Posterior vena cava (tissue), 2 donors: Measurements from ENCODE around the gene TLCD5. TPM values are rescaled to one million over a fixed set of nuclear protein-coding genes. Genes with fewer than 3 reads are reported as not detected.

ENCODE experiments used
- DNase-seq: peaks from one replicate; pipeline ENCODE4 v3.0.0-alpha.2; 2020; ENCODE audit warnings: low spot score
- intact Hi-C, 2 donors: fragments of 100-400 bp; cut with DNase I; formaldehyde crosslinking; loops; one replicate each; pipeline versions ENCODE4 v1.14.1 to v1.14.2; 2022 to 2023
- total RNA-seq, 2 donors: library from RNA; stranded (reverse); fragmentation: NEBNext Ultra II Directional; extraction: Animal tissue kit (Norgen Biotek cat#: 25700); gene quantifications; one replicate each; pipeline ENCODE4 v1.2.1, GENCODE V29; 2021
- donor health status: DM: yes; HTN: yes; CAD: no.
- donor health status: DM: yes; HTN: yes; CAD: no.

The TLCD5 gene
- total RNA-seq, 2 donors from 2014 or later = 4.9 to 6.0 TPM

GRCh38 chr11:120304526-120304925, 20.6 kb upstream of the TLCD5 start:
- intact Hi-C loops = loop anchor here in 1 of 2 donors (5.0 kb wide), 1 partner anchor 72 kb away; no protein-coding TSS in a partner anchor
- no peak for DNase-seq

DNA sequence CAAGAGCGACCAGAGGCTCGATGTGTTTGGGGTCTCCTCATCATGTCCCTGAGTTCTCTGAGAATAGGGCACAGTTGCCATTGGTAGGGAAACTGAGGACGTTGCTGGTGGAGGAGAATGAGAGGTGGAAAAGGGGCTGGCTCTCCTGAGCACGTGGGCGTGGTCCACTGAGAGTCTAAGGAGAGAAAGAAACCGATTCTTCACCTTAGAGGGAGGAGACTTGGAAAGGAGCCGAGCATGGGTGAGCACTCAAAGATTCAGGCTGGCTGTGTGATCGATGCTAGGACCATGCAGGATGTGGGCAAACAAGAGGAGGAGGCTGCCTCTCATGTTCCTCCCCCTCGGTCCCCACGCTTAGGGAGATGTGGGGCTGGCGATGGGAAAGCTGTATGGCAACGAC, 19.8 kb upstream of the TLCD5 start:
- intact Hi-C loops = no loop called here
- no peak for DNase-seq

DNA sequence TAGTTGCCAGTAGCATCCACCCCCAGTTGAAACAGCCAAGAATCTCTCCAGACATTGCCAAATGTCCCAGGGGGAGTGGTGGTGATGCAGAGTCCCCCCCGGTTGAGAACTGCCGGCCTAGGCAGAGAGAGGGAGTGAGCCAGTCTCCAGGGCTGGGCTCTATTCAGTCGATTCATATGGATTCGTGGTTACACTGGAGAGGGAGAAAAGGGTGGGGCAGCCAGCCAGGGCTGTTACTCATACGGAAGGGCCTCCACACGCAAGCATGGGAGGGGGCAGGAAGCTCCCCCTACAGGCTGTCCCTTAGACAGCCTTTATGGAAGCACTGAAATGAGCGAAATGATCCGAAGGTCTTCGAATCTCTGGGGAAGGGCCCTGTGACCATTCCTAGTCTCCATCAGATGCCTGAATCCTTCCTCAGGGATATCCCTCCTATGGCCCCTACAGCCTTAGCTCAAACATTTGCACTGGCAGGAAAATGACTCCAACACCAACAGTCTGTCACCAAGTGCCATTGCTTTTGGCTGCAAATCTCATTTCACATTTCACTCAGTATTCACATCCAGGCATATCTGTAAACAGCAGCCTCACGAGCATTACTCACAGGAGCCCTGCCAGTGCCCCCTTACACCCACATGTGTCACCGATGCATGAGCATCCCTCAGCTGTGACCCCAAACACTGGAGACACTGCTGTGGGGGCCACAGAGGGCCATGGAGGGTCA, 18.4 kb upstream of the TLCD5 start:
- intact Hi-C loops = no loop called here

GRCh38 chr11:120307476-120307875, 17.6 kb upstream of the TLCD5 start:
- DNase-seq = no peak

More for the DNA sequence above, 18.4 kb upstream of the TLCD5 start:
- peak; percentile 87 for DNase-seq

GRCh38 chr11:120308081-120308480, 17.0 kb upstream of the TLCD5 start:
- DNase-seq = no peak
- intact Hi-C loops = no loop called here

More at GRCh38 chr11:120307476-120307875, 17.6 kb upstream of the TLCD5 start:
- intact Hi-C loops = no loop called here

DNA sequence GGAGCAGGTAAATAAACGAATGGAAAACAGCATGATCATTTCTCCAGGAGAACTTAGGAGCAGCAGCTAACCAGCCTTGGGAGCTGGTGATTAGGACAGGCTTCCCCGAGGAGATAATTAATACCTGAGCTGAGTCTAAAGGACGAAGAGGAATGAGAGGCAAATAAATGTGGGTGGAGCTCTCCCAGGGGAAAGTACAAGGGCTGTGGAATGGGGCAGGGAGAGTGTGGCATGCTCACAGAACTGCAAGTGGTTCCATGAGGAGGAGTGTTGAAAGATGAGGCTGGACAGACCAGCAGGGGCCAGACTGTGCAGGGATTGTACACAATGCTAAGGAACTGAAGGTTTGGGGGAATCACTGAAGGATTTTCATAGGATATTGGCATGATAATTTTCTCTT, 14.2 kb upstream of the TLCD5 start:
- intact Hi-C loops = loop anchor here in 1 of 2 donors (5.0 kb wide), 1 partner anchor 1796 kb away; no protein-coding TSS in a partner anchor
- no peak for DNase-seq

GRCh38 chr11:120314861-120315260, 10.2 kb upstream of the TLCD5 start:
- intact Hi-C loops = loop anchor here in 1 of 2 donors (5.0 kb wide), 1 partner anchor 1792 kb away; no protein-coding TSS in a partner anchor
- DNase-seq = no peak

DNA sequence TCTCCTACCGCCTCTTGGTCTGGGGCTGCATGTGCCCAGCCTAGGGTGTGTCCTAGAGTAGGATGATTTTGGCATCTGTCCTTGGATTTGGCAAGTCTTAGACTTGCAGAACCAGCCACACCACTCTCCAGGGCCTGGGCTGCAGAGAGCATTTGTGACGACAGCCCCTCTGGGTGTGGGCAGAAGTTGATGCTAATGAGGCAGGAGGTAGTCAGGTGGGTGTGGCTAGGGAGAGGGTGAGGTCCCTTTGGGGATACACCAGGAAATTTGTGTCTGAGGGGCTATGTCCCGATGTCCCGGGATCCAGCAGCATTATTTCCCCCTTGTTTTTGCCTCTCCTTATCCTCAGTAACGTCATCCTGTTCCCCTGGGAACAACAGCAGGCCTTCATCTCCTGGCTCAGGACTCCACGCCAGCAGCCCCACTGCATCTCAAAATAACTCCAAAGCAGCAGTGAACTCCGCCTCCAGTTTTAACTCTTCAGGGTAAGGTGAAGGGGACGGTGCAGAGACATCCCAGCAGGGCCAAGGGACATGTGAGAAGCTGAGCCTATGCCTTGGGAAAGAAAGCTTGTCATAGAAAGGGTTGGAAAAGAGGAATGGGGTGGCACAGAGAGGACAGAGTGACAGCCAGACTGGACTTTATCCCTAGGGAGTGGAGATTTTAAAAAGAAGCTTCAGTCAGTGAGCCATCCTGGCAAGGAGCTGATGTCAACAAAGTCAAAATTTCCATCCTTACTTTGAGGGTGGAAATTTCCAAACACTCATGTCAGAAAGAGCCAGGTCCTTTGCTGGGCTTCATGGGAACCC, 8.0 kb upstream of the TLCD5 start:
- DNase-seq = no peak
- intact Hi-C loops = no loop called here

DNA sequence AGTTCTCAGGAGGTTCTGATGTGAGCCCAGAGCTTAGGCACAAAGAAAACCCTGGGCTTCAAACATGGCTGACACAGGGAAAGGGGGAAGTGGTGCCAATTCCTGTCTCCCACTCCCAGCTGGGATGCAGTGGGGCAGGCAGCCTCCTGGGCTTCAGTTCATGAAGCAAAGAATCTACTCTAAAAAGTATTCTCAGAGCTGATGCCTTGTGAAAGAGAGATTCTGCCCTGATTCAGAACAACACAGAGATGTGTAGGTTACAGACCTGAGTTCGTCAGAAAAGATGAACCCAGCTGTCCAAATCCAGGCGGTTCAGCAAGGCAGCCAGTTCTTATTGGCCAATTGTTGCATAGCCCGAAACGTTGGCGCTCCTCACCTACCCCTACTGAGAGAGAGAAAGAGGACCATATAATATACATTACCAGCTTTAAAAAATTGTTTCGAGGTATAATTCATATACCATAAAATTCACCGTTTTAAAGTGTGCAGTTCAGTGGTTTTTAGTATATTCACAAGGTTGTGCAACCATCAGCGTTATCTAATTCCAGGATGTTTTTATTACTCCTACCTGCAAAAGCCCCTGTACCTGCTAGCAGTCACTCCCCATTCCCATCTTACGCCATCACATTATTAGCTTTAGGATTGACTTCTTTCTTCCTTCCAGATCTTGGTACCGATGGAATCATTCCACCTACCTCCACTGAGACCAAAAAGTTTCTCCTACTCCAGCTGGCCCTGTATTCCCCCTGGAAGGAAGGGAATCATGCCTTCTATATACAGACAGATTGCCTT, 7.2 kb upstream of the TLCD5 start:
- intact Hi-C loops = no loop called here
- DNase-seq = no peak

DNA sequence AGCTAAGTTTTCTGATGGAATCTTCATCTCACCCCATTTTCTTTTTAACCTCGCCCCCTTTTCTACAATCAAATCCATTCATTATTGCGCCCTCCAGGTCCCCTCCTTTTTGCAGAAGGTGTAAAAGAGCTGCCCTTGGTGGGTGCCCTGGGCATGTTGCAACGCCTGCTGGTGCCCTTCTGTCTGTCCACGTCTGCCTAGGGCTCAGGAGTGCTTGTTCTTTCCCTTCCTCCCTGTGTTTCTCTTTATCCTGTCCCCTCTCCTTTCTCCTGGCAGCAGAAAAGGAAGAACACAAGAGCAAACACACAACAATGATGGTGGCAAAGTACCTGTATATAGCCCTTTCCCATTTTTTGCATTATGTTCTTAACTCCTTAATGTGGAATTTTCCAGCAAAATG, 6.2 kb upstream of the TLCD5 start:
- intact Hi-C loops = no loop called here
- no peak for DNase-seq

DNA sequence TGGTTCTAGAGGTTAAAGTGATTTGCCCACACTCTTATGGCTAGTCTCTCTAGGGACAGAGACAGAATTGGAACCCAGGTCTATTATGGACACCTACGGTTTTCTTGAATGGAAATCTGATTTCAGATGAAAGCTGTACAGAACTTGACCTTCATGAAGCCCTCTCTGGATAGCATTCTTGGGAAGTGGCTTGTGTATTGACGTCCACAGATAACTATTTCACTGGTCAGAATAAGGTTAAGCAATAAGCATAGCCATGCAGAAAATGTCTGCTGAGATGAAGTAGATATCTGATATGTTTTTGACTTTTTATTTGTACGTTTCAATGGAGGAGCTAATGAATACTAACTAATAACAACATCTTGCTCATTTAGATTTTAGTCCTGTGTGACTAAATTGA, 1.1 kb downstream of the TLCD5 start:
- intact Hi-C loops = no loop called here
- no peak for DNase-seq

- no peak for DNase-seq
- intact Hi-C loops = no loop called here
Measured at GRCh38 chr11:120326845-120327281, 1.8 kb downstream of the TLCD5 start.

GRCh38 chr11:120327311-120327710, 2.2 kb downstream of the TLCD5 start:
- intact Hi-C loops = no loop called here
- DNase-seq = no peak

DNA sequence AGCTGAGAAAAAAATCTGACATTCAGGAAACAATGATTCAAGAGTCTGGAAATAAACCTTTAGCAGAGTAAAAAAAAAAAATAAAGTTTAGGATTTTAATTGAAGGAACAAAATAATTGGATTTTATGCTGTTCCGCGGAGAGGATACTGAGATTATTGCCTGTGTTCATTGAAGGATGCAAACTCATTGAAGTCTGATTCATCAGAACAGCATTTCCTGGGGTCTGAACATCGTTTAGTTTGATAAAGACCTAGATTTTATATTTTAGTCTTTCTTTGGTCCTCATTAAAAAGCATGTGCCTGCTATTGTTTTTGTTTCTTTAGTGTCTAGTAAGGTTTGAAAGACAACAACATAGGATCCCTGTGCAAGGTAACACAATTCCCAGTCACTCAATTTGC, 4.5 kb downstream of the TLCD5 start:
- DNase-seq = no peak
- intact Hi-C loops = no loop called here

DNA sequence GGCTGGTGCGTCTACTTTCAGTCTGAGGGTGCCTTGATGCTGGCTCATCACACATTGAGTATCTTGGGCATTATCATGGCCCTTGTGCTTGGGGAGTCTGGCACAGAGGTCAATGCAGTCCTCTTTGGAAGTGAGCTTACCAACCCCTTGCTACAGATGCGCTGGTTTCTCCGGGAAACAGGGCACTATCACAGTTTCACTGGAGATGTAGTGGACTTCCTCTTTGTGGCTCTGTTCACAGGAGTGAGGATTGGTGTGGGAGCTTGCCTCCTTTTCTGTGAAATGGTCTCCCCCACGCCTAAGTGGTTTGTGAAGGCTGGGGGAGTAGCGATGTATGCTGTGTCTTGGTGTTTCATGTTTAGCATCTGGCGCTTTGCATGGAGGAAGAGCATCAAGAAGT, 4.9 kb downstream of the TLCD5 start:
- intact Hi-C loops = no loop called here
- DNase-seq = no peak

DNA sequence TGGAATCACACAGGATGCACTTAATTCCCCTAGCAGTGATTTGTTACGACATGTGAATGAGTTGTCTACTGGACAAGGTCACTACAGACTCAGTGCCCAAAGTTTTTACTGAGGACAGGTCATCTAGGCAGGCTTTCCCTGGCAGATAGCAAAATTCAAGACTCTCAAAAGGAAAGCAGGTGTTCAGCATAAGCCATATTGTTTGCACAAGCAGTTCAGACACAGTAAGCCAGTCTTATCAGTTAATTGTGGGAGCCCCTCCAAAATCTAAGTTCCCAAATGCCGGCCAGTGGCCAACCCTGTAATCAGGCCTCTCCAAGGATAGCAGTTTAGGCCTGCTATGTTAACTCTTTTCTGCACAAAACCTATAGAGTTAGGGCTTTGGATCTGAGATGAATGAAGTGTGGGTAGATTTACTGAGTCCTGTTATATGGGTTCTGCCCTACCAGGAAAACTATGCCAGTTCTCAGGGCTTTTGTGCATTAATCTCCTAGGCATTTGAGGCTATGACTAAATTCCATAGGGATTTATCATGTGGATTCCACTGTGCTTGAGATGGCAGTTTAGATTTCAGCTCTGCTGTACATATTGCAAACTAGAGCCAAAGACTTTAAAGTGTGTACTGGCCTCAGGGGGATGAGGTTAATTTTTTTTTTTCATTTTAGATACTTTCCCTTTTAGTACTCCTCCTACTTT, 6.3 kb downstream of the TLCD5 start:
- intact Hi-C loops = no loop called here
- DNase-seq = no peak

DNA sequence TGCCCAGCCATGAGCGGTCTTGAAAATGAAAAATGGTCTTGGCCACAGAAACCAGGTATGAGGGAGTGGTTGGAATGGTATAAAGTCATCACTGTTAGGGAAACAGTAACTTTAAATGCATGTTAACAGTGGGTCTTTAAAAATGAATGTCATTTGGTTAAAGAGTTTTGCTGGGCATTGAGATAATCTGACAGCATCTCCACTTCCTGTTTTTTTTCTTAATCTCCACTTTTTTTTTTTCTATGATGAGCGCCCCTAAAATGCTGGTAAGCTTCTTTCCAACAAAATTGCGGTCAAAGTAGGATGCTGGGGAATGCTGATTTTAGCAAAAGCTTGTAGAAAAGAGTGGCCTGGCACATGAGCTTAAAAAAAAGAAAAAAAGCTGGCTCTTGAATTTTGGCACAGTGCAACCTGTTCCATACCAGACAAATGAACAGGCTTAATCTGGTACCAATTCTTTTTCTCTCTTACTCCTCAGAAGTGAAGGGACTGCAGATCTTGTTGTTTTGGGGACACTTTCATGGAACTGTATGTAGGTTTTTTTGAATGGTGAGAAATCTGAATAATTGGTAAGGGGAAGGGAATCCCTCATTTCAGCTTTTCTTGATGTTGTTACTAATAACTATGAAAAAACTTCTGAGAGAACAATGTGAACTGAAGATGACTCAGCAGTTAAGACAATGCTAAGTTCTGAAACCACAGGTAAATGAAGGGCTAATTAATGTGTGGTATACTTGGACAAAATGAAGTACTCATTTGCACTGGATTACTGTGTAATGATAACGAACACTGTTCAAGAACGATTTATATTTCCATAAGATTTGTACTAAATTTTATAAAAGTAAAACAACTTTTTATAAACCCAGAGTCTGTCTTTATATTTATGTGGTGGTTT, 8.0 kb downstream of the TLCD5 start:
- no peak for DNase-seq
- intact Hi-C loops = no loop called here

DNA sequence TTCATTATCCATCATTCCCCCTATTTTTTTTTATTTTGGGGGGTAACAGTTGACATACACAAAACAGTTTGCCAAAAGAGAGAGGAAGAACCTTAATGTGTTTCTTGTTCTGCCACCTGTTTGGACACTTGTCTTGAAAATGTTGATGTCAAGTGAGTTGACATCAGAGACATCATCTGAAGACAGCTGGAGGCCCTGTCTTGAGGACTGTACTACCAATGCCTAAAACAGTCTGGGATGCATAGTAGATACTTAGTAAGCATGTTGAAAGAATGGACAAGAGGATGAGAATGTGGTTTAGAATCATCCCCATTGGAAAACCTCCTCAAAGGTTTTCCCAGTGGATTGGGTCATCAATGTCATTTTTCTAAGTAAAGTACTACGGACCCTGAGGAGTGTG, 8.7 kb downstream of the TLCD5 start:
- DNase-seq = no peak
- intact Hi-C loops = no loop called here
